K562 (cell line): Measurements from ENCODE around the gene TSPOAP1. TPM values are rescaled to one million over a fixed set of nuclear protein-coding genes. Genes with fewer than 3 reads are reported as not detected.

Source experiments
- GATAD2B ChIP-seq: fragments of 450-650 bp; IDR thresholded peaks from 2 replicates; pipeline ENCODE4 v1.6.1; 2017; ENCODE audit warnings: mild to moderate bottlenecking, borderline replicate concordance
- KLF13 ChIP-seq: fragments of 450-650 bp; IDR thresholded peaks from 2 replicates; pipeline ENCODE4 v1.6.1; 2016; ENCODE audit warnings: missing genetic modification characterization, low read depth, mild to moderate bottlenecking, missing compliant biosample characterization, moderate library complexity, borderline replicate concordance
- L3MBTL2 ChIP-seq: fragments of 450-650 bp; IDR thresholded peaks from 2 replicates; pipeline ENCODE4 v1.6.1; 2016; ENCODE audit warnings: mild to moderate bottlenecking, moderate library complexity
- MYC ChIP-seq, 2 experiments: fragments of 250-450 bp in 1 of 2; sonication (Bioruptor Pico) in 1 of 2; IDR thresholded peaks; 2 replicates each; pipeline versions ENCODE4 v1.5.1 to v1.6.1; 2012 to 2021; ENCODE audit warnings: low read depth in 2 of 2, borderline replicate concordance in 1 of 2, improper control_type of control experiment in 1 of 2, low read length in 1 of 2, mild to moderate bottlenecking in 1 of 2, moderate library complexity in 1 of 2
- NONO ChIP-seq, 2 experiments: fragments of 200-400 bp in 1 of 2; fragments of 450-650 bp in 1 of 2; formaldehyde crosslinking in 1 of 2; IDR thresholded peaks; 2 replicates each; pipeline ENCODE4 v1.6.1; 2017; ENCODE audit warnings: low read depth in 2 of 2, mild to moderate bottlenecking in 2 of 2, moderate library complexity in 2 of 2, low read length in 1 of 2
- NR2C1 ChIP-seq, 2 experiments: fragments of 450-650 bp; IDR thresholded peaks; 2 replicates each; pipeline ENCODE4 v1.6.1; 2017; ENCODE audit warnings: mild to moderate bottlenecking in 2 of 2, antibody characterized with exemption in 1 of 2, inconsistent platforms in 1 of 2, missing compliant biosample characterization in 1 of 2, missing genetic modification characterization in 1 of 2
- PKNOX1 ChIP-seq: fragments of 450-650 bp; IDR thresholded peaks from 2 replicates; pipeline ENCODE4 v1.6.1; 2016
- PRDM10 ChIP-seq: fragments of 450-650 bp; IDR thresholded peaks from 2 replicates; pipeline ENCODE4 v1.6.1; 2018; ENCODE audit not compliant: partially characterized antibody
- PRMT5 ChIP-seq: sonication (generic); formaldehyde crosslinking; IDR thresholded peaks from 2 replicates; pipeline ENCODE4 v1.5.0; 2020; ENCODE audit warnings: missing genetic modification reagents
- PTBP1 ChIP-seq: fragments of 200-400 bp; formaldehyde crosslinking; IDR thresholded peaks from 2 replicates; pipeline ENCODE4 v1.6.1; 2017; ENCODE audit warnings: low read depth, low read length
- ZBED1 ChIP-seq: IDR thresholded peaks from 2 replicates; pipeline ENCODE4 v1.6.1; 2014
- ZBTB11 ChIP-seq, 3 experiments: fragments of 200-800 bp in 1 of 3; fragments of 250-450 bp in 1 of 3; fragments of 450-650 bp in 1 of 3; sonication (Bioruptor Pico) in 1 of 3; sonication (Bioruptor generic) in 1 of 3; formaldehyde crosslinking in 1 of 3; IDR thresholded peaks; 2 replicates each; pipeline versions ENCODE4 v1.6.1 to v1.8.0; 2016 to 2022; ENCODE audit warnings: mild to moderate bottlenecking in 2 of 3, missing genetic modification characterization in 2 of 3, missing compliant biosample characterization in 1 of 3, moderate library complexity in 1 of 3
- ZNF121 ChIP-seq: sonication (generic); formaldehyde crosslinking; conservative IDR thresholded peaks from 2 replicates; pipeline ENCODE4 v1.8.0; 2022; ENCODE audit warnings: missing genetic modification reagents
- ZNF134 ChIP-seq: fragments of 250-450 bp; sonication (Bioruptor Pico); conservative IDR thresholded peaks from 2 replicates; pipeline ENCODE4 v1.4.0; 2020
- ZNF740 ChIP-seq, 3 experiments: fragments of 200-800 bp in 1 of 3; sonication (Bioruptor generic) in 1 of 3; sonication (generic) in 1 of 3; formaldehyde crosslinking in 1 of 3; IDR thresholded peaks; 2 replicates each; pipeline versions ENCODE4 v1.6.1 to v1.8.0; 2016 to 2022; ENCODE audit warnings: mild to moderate bottlenecking in 2 of 3, missing compliant biosample characterization in 2 of 3, missing genetic modification characterization in 2 of 3, missing genetic modification reagents in 1 of 3
- ZNF76 ChIP-seq: fragments of 250-450 bp; sonication (Bioruptor Pico); IDR thresholded peaks from 2 replicates; pipeline ENCODE4 v1.4.0; 2020; ENCODE audit warnings: mild to moderate bottlenecking, moderate library complexity, borderline replicate concordance
- polyA plus RNA-seq, 8 experiments: library from polyadenylated mRNA; depleted of rRNA in 4 of 8; stranded (reverse) in 5 of 8; unstranded in 3 of 8; fragments of >200 nt; fragmentation: Nextera tagmentation in 2 of 8; fragmentation: Illumina TruSeq in 1 of 8; extraction: Ambion mirVana in 2 of 8; extraction: Trizol in 1 of 8; gene quantifications; 2 replicates each; pipeline versions ENCODE4 v1.2.1 to v1.2.3, GENCODE V29; 2011 to 2014; ENCODE audit warnings: inconsistent platforms in 1 of 8, missing spikeins in 1 of 8
- total RNA-seq, 7 experiments: library from RNA; depleted of rRNA in 6 of 7; stranded (reverse); fragments of >200 nt in 6 of 7; fragmentation: Illumina TruSeq in 2 of 7; extraction: Trizol in 2 of 7; gene quantifications; 2 replicates each; pipeline versions ENCODE4 v1.2.1 to v1.2.3, GENCODE V29; 2011 to 2021; ENCODE audit warnings: low replicate concordance in 1 of 7

TSPOAP1 gene
- total and polyA plus RNA-seq, 9 of the 15 experiments (the other 6 are each of a cell fraction or from before 2014, with no cell fraction given), result 0.87 to 3.9 (median 1.8) TPM; not detected in 2

GRCh38 chr17:58339755-58340404 lies 11.3 kb upstream of the TSPOAP1 start (continued):
- TF ChIP-seq PRDM10, result no peak
- TF ChIP-seq MYC (IDR thresholded peaks at IDR 0.05; ENCODE audit: low read depth, low read length), result peak; percentile 83
- peak; percentile 76; the same call in 1 of the 2 replicates for TF ChIP-seq MYC (CRISPR knock-in tag; IDR thresholded peaks at IDR 0.05; ENCODE audit: borderline replicate concordance, low read depth)
- TF ChIP-seq KLF13 (tag), result no peak
- 0 out of 4 replicates have a peak, but pooled peaks of 1 of the 2 experiments have one; percentile 35 for TF ChIP-seq NONO (IDR thresholded peaks at IDR 0.05; ENCODE audit: low read depth in 2 of 2, low read length in 1 of 2)
- no peak; the same call in 1 of the 2 replicates for TF ChIP-seq ZNF121 (CRISPR knock-in tag)
- peak; percentile 63 for TF ChIP-seq PKNOX1
- no peak for TF ChIP-seq ZBED1
- no peak for TF ChIP-seq PTBP1
- TF ChIP-seq NR2C1 (IDR thresholded peaks at IDR 0.05), result no peak
- 0 out of 2 replicates have a peak, but pooled peaks have one; percentile 28 for TF ChIP-seq NR2C1 (tag; IDR thresholded peaks at IDR 0.05)
- peak; percentile 93 for TF ChIP-seq L3MBTL2
- TF ChIP-seq ZBTB11 (CRISPR knock-in tag; IDR thresholded peaks at IDR 0.05), result peak in 1 of 3 experiments; percentile 61; a peak in 1 of 6 replicates
- TF ChIP-seq ZNF740 (CRISPR knock-in tag; IDR thresholded peaks at IDR 0.05), result no peak
- TF ChIP-seq ZNF740 (tag; IDR thresholded peaks at IDR 0.05), result 0 out of 4 replicates have a peak, but pooled peaks of 1 of the 2 experiments have one; percentile 31
- no peak for TF ChIP-seq PRMT5 (CRISPR knock-in tag)
- no peak for TF ChIP-seq ZNF76
- no peak for TF ChIP-seq ZNF134
- no peak for TF ChIP-seq GATAD2B
